Astrocyte of the cerebellum (primary cell): ENCODE results near the gene PODXL.

ENCODE experiments used
- DNase-seq: peaks from one replicate; pipeline ENCODE4 v3.0.0-alpha.2; 2011; ENCODE audit warnings: low read depth
- H3K4me3 ChIP-seq: 2 replicates; pipeline ENCODE4 v1.5.1; 2011; ENCODE audit warnings: mild to moderate bottlenecking, low read depth, low read length, moderate library complexity
- in situ Hi-C: cut with HindIII; loops from 2 replicates; pipeline ENCODE4 v1.10.0; 2017; ENCODE audit warnings: low sequenced_read_pairs
- TF ChIP-seq, protein P1 (sequence below): IDR thresholded peaks from 2 replicates; pipeline ENCODE4 v1.5.1; 2012; ENCODE audit warnings: low read length, low read depth, moderate library complexity, mild to moderate bottlenecking; ENCODE audit errors: missing control alignments

PODXL gene

DNA sequence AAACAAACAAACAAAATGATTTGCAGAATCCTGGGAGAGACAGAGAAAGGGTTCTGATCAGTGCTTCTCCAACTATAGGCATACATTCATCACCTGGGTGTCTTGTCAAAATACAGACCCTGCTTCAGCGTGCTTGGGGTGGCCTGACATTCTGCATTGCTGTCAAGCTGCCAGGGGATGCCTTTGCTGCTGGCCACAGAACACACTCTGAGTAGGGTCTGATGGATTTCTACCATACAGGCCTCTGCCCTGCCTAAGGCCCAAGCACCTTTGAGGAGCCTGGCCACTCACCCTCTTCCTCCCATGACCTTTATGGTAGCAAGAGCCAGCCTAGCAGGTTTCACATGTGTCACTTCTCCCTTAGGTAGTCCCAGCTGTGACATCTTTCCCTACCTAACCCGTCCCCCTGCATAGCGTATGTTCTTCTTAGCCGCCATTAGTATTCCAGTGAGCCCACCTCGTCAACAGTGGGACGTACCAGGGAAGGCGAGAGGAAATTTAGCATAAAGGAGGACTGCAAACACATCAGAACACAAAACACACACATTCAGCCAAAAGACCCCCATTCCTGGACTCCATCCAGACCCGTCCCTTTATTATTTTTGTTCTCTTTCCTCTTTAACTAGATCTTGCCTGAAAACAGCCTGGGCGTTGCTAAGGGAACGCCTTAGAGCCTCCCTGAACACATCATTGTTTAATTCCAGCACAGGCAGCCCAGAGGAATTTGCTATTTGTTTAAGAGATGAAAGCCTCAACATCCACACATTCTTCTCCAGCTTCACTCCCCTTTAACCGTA, 43.9 kb upstream of the PODXL start:
- DNase-seq, result no peak

DNA sequence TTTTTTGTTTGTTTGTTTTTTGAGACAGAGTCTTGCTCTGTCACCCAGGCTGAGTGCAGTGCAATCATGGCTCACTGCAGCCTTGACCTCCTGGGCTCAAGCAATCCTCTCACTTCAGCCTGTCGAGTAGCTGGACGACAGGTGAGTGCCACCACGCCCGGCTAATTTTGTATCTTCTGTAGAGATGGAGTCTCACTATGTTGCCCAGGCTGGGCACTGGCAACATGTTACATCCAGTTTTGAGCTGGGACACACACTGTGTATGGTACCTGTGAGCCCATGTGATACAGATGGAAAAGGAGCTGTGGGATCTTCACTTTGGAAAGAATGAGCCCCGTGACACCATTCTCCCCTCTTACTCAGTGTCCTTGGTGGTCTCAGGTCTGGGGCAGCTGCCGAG, 40.4 kb upstream of the PODXL start:
- H3K4me3 ChIP-seq, result no peak overlapping the region
- in situ Hi-C loops, result no loop called here
- TF ChIP-seq, protein P1, sequence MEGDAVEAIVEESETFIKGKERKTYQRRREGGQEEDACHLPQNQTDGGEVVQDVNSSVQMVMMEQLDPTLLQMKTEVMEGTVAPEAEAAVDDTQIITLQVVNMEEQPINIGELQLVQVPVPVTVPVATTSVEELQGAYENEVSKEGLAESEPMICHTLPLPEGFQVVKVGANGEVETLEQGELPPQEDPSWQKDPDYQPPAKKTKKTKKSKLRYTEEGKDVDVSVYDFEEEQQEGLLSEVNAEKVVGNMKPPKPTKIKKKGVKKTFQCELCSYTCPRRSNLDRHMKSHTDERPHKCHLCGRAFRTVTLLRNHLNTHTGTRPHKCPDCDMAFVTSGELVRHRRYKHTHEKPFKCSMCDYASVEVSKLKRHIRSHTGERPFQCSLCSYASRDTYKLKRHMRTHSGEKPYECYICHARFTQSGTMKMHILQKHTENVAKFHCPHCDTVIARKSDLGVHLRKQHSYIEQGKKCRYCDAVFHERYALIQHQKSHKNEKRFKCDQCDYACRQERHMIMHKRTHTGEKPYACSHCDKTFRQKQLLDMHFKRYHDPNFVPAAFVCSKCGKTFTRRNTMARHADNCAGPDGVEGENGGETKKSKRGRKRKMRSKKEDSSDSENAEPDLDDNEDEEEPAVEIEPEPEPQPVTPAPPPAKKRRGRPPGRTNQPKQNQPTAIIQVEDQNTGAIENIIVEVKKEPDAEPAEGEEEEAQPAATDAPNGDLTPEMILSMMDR, result no peak
- no peak for DNase-seq

More for the DNA sequence above, 43.9 kb upstream of the PODXL start:
- TF ChIP-seq, protein P1, result no peak
- no peak overlapping the region for H3K4me3 ChIP-seq
- in situ Hi-C loops, result no loop called here

DNA sequence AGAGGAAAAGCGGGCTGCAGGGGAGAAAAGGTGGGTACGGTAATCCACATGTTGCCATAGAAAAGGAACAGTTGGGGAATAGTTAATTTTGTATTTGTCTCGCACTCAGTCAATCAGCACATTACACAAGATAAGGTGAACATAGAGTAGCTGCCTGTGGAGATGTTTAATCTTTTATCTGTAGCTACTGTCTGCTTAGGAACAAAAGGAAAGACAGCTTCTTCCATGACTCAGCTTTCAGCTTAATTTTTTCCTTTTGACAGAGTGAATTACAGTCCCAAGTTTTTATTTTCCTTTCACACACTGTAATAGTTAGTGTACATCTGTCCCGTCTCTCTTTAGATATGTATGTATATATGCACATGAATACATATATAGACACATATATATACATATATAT, 39.3 kb upstream of the PODXL start:
- no peak for DNase-seq
- in situ Hi-C loops, result no loop called here
- TF ChIP-seq, protein P1, result no peak
- no peak overlapping the region for H3K4me3 ChIP-seq

DNA sequence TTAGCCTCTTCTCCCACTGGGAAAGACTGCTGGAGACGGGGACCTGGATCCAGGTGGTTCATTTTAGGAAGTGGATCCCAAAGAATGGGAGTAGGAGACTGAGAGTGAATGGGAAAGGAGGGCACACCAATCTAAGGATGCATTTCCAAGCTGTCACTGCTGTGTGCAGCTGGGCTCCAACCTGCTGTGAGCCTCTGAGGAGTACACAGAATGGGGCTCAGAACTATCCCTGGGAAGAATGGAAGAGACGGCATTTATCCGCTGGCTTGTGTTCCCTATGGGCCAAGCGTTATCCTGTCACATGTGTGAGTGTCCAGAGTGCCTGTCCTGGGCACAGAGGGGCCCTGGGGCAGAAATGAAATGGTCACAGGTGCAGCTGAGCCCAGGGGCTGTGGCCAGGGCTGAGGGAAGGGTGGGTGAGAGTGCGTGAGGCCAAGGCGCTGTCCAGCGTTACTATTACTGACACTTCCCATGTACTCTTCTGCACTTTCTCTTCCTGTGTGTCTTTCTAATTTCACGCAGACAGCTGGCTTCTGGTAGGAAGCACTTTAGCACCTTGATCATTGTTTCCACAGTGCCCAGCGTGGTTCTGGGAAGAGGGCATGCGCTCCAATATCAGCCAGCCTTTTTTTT, 35.4 kb upstream of the PODXL start:
- no peak overlapping the region for H3K4me3 ChIP-seq
- in situ Hi-C loops, result no loop called here
- no peak for DNase-seq
- TF ChIP-seq, protein P1, result no peak

DNA sequence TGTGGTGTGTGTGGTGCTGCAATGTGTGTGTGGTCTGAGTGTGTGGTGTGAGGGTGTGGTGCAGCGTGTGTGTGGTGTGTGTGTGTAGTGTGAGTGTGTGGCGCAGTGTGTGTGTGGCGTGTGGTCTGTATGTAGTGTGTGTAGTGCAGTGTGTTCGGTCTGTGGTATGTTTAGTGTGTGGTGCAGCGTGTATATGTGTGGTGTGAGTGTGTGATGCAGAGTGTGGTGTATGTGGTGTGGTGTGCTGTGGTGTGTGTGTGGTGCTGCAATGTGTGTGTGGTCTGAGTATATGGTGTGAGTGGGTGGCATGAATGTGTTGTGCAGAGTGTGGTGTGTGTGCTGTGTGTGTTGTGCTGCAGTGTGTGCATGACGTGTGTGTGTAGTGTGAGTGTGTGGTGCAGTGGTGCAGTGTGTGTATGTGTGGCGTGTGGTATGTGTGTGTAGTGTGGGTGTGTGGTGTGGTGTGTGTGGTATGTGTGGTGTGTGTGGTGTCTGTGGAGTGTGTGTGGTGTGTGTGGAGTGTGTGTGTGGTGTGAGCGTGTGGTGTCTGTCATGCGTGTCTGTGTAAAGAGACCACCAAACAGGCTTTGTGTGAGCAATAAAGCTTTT, 31.0 kb upstream of the PODXL start:
- TF ChIP-seq, protein P1, result no peak
- no peak for DNase-seq
- in situ Hi-C loops, result no loop called here
- no peak overlapping the region for H3K4me3 ChIP-seq

DNA sequence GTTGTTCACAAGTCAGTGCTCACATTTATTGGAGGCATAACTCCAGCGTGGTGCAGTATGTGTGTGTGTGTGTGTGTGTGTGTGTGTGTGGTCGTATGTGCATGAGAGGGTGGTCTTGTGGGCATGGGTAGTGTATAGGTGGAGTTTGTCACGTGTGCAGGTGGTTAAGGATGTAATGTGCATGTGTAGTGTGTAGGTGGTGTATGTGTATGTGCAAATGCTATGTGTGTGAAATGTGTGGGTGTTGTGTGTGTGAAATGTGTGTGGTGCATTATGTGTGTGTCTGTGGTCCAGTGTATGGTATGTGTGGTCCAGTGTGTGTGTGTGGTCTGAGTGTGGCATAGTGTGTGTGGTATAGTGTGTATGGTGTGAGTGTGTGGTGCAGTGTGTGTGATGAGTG, 30.3 kb upstream of the PODXL start:
- no peak overlapping the region for H3K4me3 ChIP-seq
- in situ Hi-C loops, result no loop called here
- DNase-seq, result no peak
- TF ChIP-seq, protein P1, result no peak
